HepG2 (cell line): Measurements from ENCODE around the gene CASR. TPM values are rescaled to one million over a fixed set of nuclear protein-coding genes. Genes with fewer than 3 reads are reported as not detected.

Experiments
- ATAC-seq: fragments of 200-7000 bp; cut with Tn5 transposase; 3 replicates; pipeline ENCODE4 v1.9.1; 2020; ENCODE audit warnings: mild to moderate bottlenecking, moderate library complexity
- BruUV-seq: library from RNA; stranded (reverse); fragments of 400-500 nt; replicated peaks from 2 replicates; lab custom pipeline; 2021; lab: Mats Ljungman, UMichigan
- CTCF ChIA-PET: fragments of 300-600 bp; formaldehyde crosslinking; extraction: SDS; loops from one replicate; lab custom pipeline; 2021; ENCODE audit warnings: low total read pairs, inconsistent platforms, low intra/inter-chr PET ratio; lab: Yijun Ruan, JAX
- POLR2A ChIA-PET: fragments of 350-600 bp; sonication (Branson Sonifier 250); formaldehyde crosslinking; loops from one replicate; lab custom pipeline; 2020; ENCODE audit warnings: antibody characterized with exemption, inconsistent platforms; lab: Yijun Ruan, JAX
- DNase-seq: peaks from one replicate; pipeline ENCODE4 v3.0.0-alpha.2; 2015; ENCODE audit warnings: low spot score
- FAIRE-seq: peaks from 3 replicates; lab custom pipeline; 2011; peaks lifted over from hg19 to GRCh38; lab: Jason Lieb, UNC
- H2AFZ ChIP-seq: one replicate; pipeline ENCODE4 v1.6.1; 2011; ENCODE audit warnings: low read length, inconsistent platforms
- H3K27ac ChIP-seq: fragments of 300-600 bp; 3 replicates; pipeline ENCODE4 v1.8.0; 2011; ENCODE audit warnings: mixed run types, mild to moderate bottlenecking, mixed read lengths, low read length, inconsistent platforms; ENCODE audit not compliant: insufficient read depth; ENCODE audit errors: extremely low read length
- H3K27me3 ChIP-seq, 2 experiments: fragments of 200-600 bp in 1 of 2; 2 replicates in 1 of 2; 3 replicates in 1 of 2; pipeline versions ENCODE4 v1.6.0 to v1.8.0; 2011; ENCODE audit warnings: low read length in 2 of 2, mild to moderate bottlenecking in 2 of 2, moderate library complexity in 2 of 2, inconsistent platforms in 1 of 2; ENCODE audit not compliant: insufficient read depth in 2 of 2, control insufficient read depth in 1 of 2
- H3K36me3 ChIP-seq, 2 experiments: fragments of 200-600 bp in 1 of 2; replicated peaks in 1 of 2; 2 replicates in 1 of 2; 3 replicates in 1 of 2; pipeline versions ENCODE4 v1.5.1 to v1.8.0; 2011; ENCODE audit warnings: low read length in 2 of 2, inconsistent platforms in 1 of 2; ENCODE audit not compliant: insufficient read depth in 2 of 2, control insufficient read depth in 1 of 2
- H3K4me1 ChIP-seq: 2 replicates; pipeline ENCODE4 v1.5.1; 2012; ENCODE audit warnings: low read length, inconsistent platforms; ENCODE audit not compliant: insufficient read depth
- H3K4me2 ChIP-seq: 2 replicates; pipeline ENCODE4 v1.6.0; 2011; ENCODE audit warnings: low read depth, low read length, inconsistent platforms
- H3K4me3 ChIP-seq, 3 experiments: fragments of 200-600 bp in 1 of 3; sonication (generic), shearing (Covaris generic) in 1 of 3; replicated peaks in 1 of 3; 2 replicates each; pipeline ENCODE4 v1.5.1; 2011 to 2016; ENCODE audit warnings: low read length in 3 of 3, inconsistent platforms in 2 of 3, low read depth in 2 of 3, mild to moderate bottlenecking in 2 of 3, control low read depth in 1 of 3, mixed read lengths in 1 of 3; ENCODE audit not compliant: insufficient read depth in 1 of 3
- H3K79me2 ChIP-seq: one replicate; pipeline ENCODE4 v1.6.1; 2011; ENCODE audit warnings: low read length, inconsistent platforms; ENCODE audit not compliant: insufficient read depth
- H3K9ac ChIP-seq: 2 replicates; pipeline ENCODE4 v1.6.0; 2011; ENCODE audit warnings: mild to moderate bottlenecking, low read depth, low read length, inconsistent platforms; ENCODE audit not compliant: insufficient read depth
- H3K9me3 ChIP-seq: 2 replicates; pipeline ENCODE4 v1.5.1; 2012; ENCODE audit warnings: mild to moderate bottlenecking, low read length
- H4K20me1 ChIP-seq: 2 replicates; pipeline ENCODE4 v1.6.0; 2011; ENCODE audit warnings: inconsistent platforms, mild to moderate bottlenecking, low read length, moderate library complexity; ENCODE audit not compliant: insufficient read depth
- CSRNP2 ChIP-seq: sonication (generic); formaldehyde crosslinking; conservative IDR thresholded peaks from 2 replicates; pipeline ENCODE4 v1.8.0; 2022; ENCODE audit warnings: low read depth, missing genetic modification reagents
- FOSL1 ChIP-seq: sonication (generic); formaldehyde crosslinking; IDR thresholded peaks from 2 replicates; pipeline ENCODE4 v1.9.0; 2021; ENCODE audit warnings: missing genetic modification reagents, borderline replicate concordance
- GLI4 ChIP-seq: sonication (generic); formaldehyde crosslinking; IDR thresholded peaks from 2 replicates; pipeline ENCODE4 v1.5.1; 2020; ENCODE audit warnings: missing genetic modification reagents, mild to moderate bottlenecking, moderate library complexity, borderline replicate concordance
- HNF4A ChIP-seq: sonication (generic); formaldehyde crosslinking; IDR thresholded peaks from 2 replicates; pipeline ENCODE4 v1.4.0; 2020; ENCODE audit warnings: missing genetic modification reagents
- MYC ChIP-seq: sonication (generic); formaldehyde crosslinking; IDR thresholded peaks from 2 replicates; pipeline ENCODE4 v1.9.0; 2021; ENCODE audit warnings: missing genetic modification reagents, borderline replicate concordance
- NFKB2 ChIP-seq: sonication (generic); formaldehyde crosslinking; IDR thresholded peaks from 2 replicates; pipeline ENCODE4 v1.4.0; 2020; ENCODE audit warnings: missing genetic modification reagents, borderline replicate concordance
- SNAI1 ChIP-seq: sonication (generic); formaldehyde crosslinking; IDR thresholded peaks from 2 replicates; pipeline ENCODE4 v1.5.0; 2020; ENCODE audit warnings: mild to moderate bottlenecking, missing genetic modification reagents, borderline replicate concordance
- SP2 ChIP-seq: sonication (generic); formaldehyde crosslinking; IDR thresholded peaks from 2 replicates; pipeline ENCODE4 v1.5.1; 2020; ENCODE audit warnings: mild to moderate bottlenecking, missing genetic modification reagents
- USF2 ChIP-seq, 2 experiments: sonication (generic) in 1 of 2; formaldehyde crosslinking in 1 of 2; IDR thresholded peaks; 2 replicates each; pipeline versions ENCODE4 v1.5.1 to v1.6.1; 2011 to 2020; ENCODE audit warnings: borderline replicate concordance in 1 of 2, low read depth in 1 of 2, low read length in 1 of 2, mild to moderate bottlenecking in 1 of 2, missing genetic modification reagents in 1 of 2, moderate library complexity in 1 of 2
- ZFAT ChIP-seq: sonication (generic); formaldehyde crosslinking; conservative IDR thresholded peaks from 2 replicates; pipeline ENCODE4 v1.8.1; 2023; ENCODE audit warnings: missing genetic modification reagents, inconsistent platforms
- ZGPAT ChIP-seq: IDR thresholded peaks from 2 replicates; pipeline ENCODE4 v1.6.1; 2016; ENCODE audit warnings: mild to moderate bottlenecking
- ZKSCAN5 ChIP-seq: sonication (generic); formaldehyde crosslinking; IDR thresholded peaks from 2 replicates; pipeline ENCODE4 v1.5.1; 2020; ENCODE audit warnings: mild to moderate bottlenecking, missing genetic modification reagents
- ZNF207 ChIP-seq: fragments of 450-650 bp; IDR thresholded peaks from 2 replicates; pipeline ENCODE4 v1.6.1; 2016; ENCODE audit warnings: antibody characterized with exemption, borderline replicate concordance
- ZNF567 ChIP-seq: sonication (generic); formaldehyde crosslinking; IDR thresholded peaks from 2 replicates; pipeline ENCODE4 v1.8.1; 2023; ENCODE audit warnings: mild to moderate bottlenecking, missing genetic modification reagents, borderline replicate concordance
- ZNF704 ChIP-seq: sonication (generic); formaldehyde crosslinking; IDR thresholded peaks from 2 replicates; pipeline ENCODE4 v1.8.1; 2023; ENCODE audit warnings: mild to moderate bottlenecking, inconsistent platforms, moderate library complexity, missing genetic modification reagents, borderline replicate concordance
- ZNF780A ChIP-seq: sonication (generic); formaldehyde crosslinking; IDR thresholded peaks from 2 replicates; pipeline ENCODE4 v1.8.0; 2022; ENCODE audit warnings: mild to moderate bottlenecking, missing genetic modification reagents, moderate library complexity
- ZNF839 ChIP-seq: sonication (generic); formaldehyde crosslinking; IDR thresholded peaks from 2 replicates; pipeline ENCODE4 v1.4.0; 2020; ENCODE audit warnings: missing genetic modification reagents, mild to moderate bottlenecking, borderline replicate concordance
- in situ Hi-C: cut with HindIII; loops from 2 replicates; pipeline ENCODE4 v1.10.0; 2017; ENCODE audit warnings: low pct_unique_long_range_greater_than_20kb; ENCODE audit not compliant: extremely low pct_ligation_motif_present
- intact Hi-C: fragments of 100-400 bp; cut with micrococcal nuclease; formaldehyde crosslinking; loops from one replicate; pipeline ENCODE4 v1.10.0; 2022; ENCODE audit not compliant: unreplicated experiment
- polyA plus RNA-seq, 8 experiments: library from polyadenylated mRNA; depleted of rRNA in 3 of 8; stranded (reverse) in 7 of 8; unstranded in 1 of 8; fragments of >200 nt; fragmentation: Illumina TruSeq in 4 of 8; extraction: Trizol in 4 of 8; gene quantifications; 2 replicates each; pipeline versions ENCODE4 v1.2.1 to v1.2.3, GENCODE V29; 2011 to 2016; ENCODE audit warnings: low read depth in 4 of 8, missing spikeins in 1 of 8, mixed read lengths in 1 of 8; ENCODE audit not compliant: insufficient read depth in 1 of 8
- total RNA-seq, 5 experiments: library from RNA; depleted of rRNA; stranded (reverse); fragments of >200 nt; fragmentation: Illumina TruSeq; extraction: Trizol; gene quantifications; 2 replicates each; pipeline ENCODE4 v1.2.3, GENCODE V29; 2016; ENCODE audit warnings: low read depth in 1 of 5

CASR gene
- total and polyA plus RNA-seq, 2 of the 13 experiments (the other 11 are each of a cell fraction or from before 2014, with no cell fraction given), result not detected

GRCh38 chr3:122263974-122264588 is 80.6 kb downstream of the CASR start:
- Histone ChIP-seq H3K79me2 (no peaks in the 10 kb centered on the region), H4K20me1 (no peaks in the 10 kb centered on the region), H3K4me2 (no peak overlapping the region), H3K27me3 (peaks cover 0 to 15% of the 10 kb centered on the region in 2 experiments; a peak in 3 of 5 replicates), H3K27ac (no peak overlapping the region), H3K36me3 (no peaks in the 10 kb centered on the region), H3K4me3 (no peak overlapping the region), H3K4me1 (no peaks in the 10 kb centered on the region), H2AFZ (no peak overlapping the region), H3K9me3 (no peaks in the 10 kb centered on the region), H3K9ac (no peak overlapping the region)
- intact Hi-C loops (no loop called here), in situ Hi-C loops (no loop called here)
- FAIRE-seq, result no peak
- TF ChIP-seq ZNF567 (CRISPR knock-in tag), result no peak
- TF ChIP-seq NFKB2 (CRISPR knock-in tag), result no peak
- TF ChIP-seq SP2 (CRISPR knock-in tag), result no peak
- no peak for TF ChIP-seq ZNF704
- no peak for TF ChIP-seq FOSL1 (CRISPR knock-in tag)
- no peak for TF ChIP-seq SNAI1 (CRISPR knock-in tag)
- no peak for TF ChIP-seq ZNF839 (CRISPR knock-in tag)
- no peak for TF ChIP-seq ZNF780A (CRISPR knock-in tag)
- no peak for TF ChIP-seq ZKSCAN5 (CRISPR knock-in tag)
- no peak for TF ChIP-seq ZGPAT (CRISPR knock-in tag)
- no peak for TF ChIP-seq GLI4
- no peak for TF ChIP-seq ZNF207
- no peak for TF ChIP-seq MYC
- TF ChIP-seq HNF4A (CRISPR knock-in tag), result no peak
- TF ChIP-seq ZFAT (CRISPR knock-in tag), result no peak
- no peak for TF ChIP-seq CSRNP2
- TF ChIP-seq USF2 (IDR thresholded peaks at IDR 0.05; ENCODE audit: low read depth, low read length), result no peak
- TF ChIP-seq USF2 (CRISPR knock-in tag; IDR thresholded peaks at IDR 0.05; ENCODE audit: borderline replicate concordance), result no peak
- POLR2A ChIA-PET, result no interaction called here
- CTCF ChIA-PET, result no interaction called here
- no peak for DNase-seq
- BruUV-seq, result no TSS peak
- no peak for ATAC-seq
